Suprapubic skin (tissue), 3 donors: ENCODE results near the gene IGSF8.

ENCODE experiments used
- CTCF ChIP-seq, 2 donors: fragments of 200-600 bp in 1 of 2; fragments of 450-650 bp in 1 of 2; sonication (generic) in 1 of 2; IDR thresholded peaks; one replicate each; pipeline ENCODE4 v1.5.1; 2016 to 2019; ENCODE audit warnings: antibody characterized with exemption in 2 of 2, mild to moderate bottlenecking in 1 of 2, moderate library complexity in 1 of 2
- EP300 ChIP-seq: sonication (generic); formaldehyde crosslinking; IDR thresholded peaks from one replicate; pipeline ENCODE4 v1.6.1; 2017; ENCODE audit warnings: antibody characterized with exemption
- POLR2A ChIP-seq, 2 donors: fragments of 450-650 bp; IDR thresholded peaks; one replicate each; pipeline ENCODE4 v1.6.1; 2017; ENCODE audit warnings: antibody characterized with exemption in 2 of 2, mild to moderate bottlenecking in 2 of 2, moderate library complexity in 2 of 2

- TF ChIP-seq CTCF (IDR thresholded peaks at IDR 0.05) = no peak
- no peak for TF ChIP-seq POLR2A (IDR thresholded peaks at IDR 0.05)
- no peak for TF ChIP-seq EP300
These were observed 22.1 kb downstream of the IGSF8 start for GRCh38 chr1:160076295-160076694.
